GM10266 (cell line): ENCODE results near the gene MED22.
"Not testable (repeated sequence)": the region's sequence is repeated elsewhere in the genome, so short reads cannot be mapped to it uniquely, and the experiment has no call there.

ENCODE experiments used
- DNase-seq: peaks from one replicate; pipeline ENCODE4 v3.0.0; 2012; ENCODE audit errors: extremely low spot score
- CTCF ChIP-seq: IDR thresholded peaks from 2 replicates; pipeline ENCODE4 v1.5.1; 2012; ENCODE audit warnings: mild to moderate bottlenecking, low read depth; ENCODE audit not compliant: control insufficient read depth, insufficient read depth; ENCODE audit errors: missing control alignments

MED22 gene

GRCh38 chr9:133303266-133304157 lies 44.4 kb downstream of the MED22 start:
- DNase-seq, result no peak
- TF ChIP-seq CTCF, result no peak

GRCh38 chr9:133301253-133302230 lies 46.4 kb downstream of the MED22 start:
- no peak for TF ChIP-seq CTCF

GRCh38 chr9:133299996-133300395 lies 47.9 kb downstream of the MED22 start:
- not testable (repeated sequence) for DNase-seq

More at GRCh38 chr9:133301253-133302230, 46.4 kb downstream of the MED22 start:
- no peak for DNase-seq

GRCh38 chr9:133294257-133294656 lies 53.7 kb downstream of the MED22 start:
- no peak for DNase-seq
- TF ChIP-seq CTCF, result no peak

GRCh38 chr9:133290751-133291302 lies 57.1 kb downstream of the MED22 start:
- DNase-seq, result no peak
- TF ChIP-seq CTCF, result no peak
